GM23338 (cell line): ENCODE results near the gene PALLD. TPM values are rescaled to one million over a fixed set of nuclear protein-coding genes. Genes with fewer than 3 reads are reported as not detected.

Experiments used
- ATAC-seq: fragments of 200-7000 bp; cut with Tn5 transposase; 3 replicates; pipeline ENCODE4 v1.9.1; 2020
- DNase-seq: peaks from one replicate; pipeline ENCODE4 v3.0.0-alpha.2; 2015; ENCODE audit warnings: low spot score
- H2AFZ ChIP-seq: fragments of 200-600 bp; sonication (generic); 2 replicates; pipeline ENCODE4 v1.8.0; 2016; ENCODE audit warnings: antibody characterized with exemption, mild to moderate bottlenecking, moderate library complexity
- H3F3A ChIP-seq: fragments of 200-600 bp; sonication (generic); replicated peaks from 2 replicates; pipeline ENCODE4 v1.8.0; 2017; ENCODE audit warnings: antibody characterized with exemption, mixed run types, low read depth
- H3K27ac ChIP-seq: fragments of 200-600 bp; sonication (generic); 2 replicates; pipeline ENCODE4 v1.6.1; 2016; ENCODE audit warnings: low read depth
- H3K27me3 ChIP-seq: fragments of 200-600 bp; sonication (generic); 2 replicates; pipeline ENCODE4 v1.8.0; 2016; ENCODE audit warnings: mild to moderate bottlenecking, mixed run types, moderate library complexity; ENCODE audit not compliant: insufficient read depth
- H3K36me3 ChIP-seq: fragments of 200-600 bp; sonication (generic); 2 replicates; pipeline ENCODE4 v1.8.0; 2016; ENCODE audit warnings: mild to moderate bottlenecking; ENCODE audit not compliant: insufficient read depth
- H3K4me1 ChIP-seq: fragments of 200-600 bp; sonication (generic); 2 replicates; pipeline ENCODE4 v1.8.0; 2016; ENCODE audit warnings: mild to moderate bottlenecking, moderate library complexity; ENCODE audit not compliant: insufficient read depth
- H3K4me2 ChIP-seq: fragments of 200-600 bp; sonication (generic); 2 replicates; pipeline ENCODE4 v1.7.1; 2017; ENCODE audit warnings: mixed run types
- H3K4me3 ChIP-seq: fragments of 200-600 bp; sonication (generic); 2 replicates; pipeline ENCODE4 v1.6.1; 2016; ENCODE audit warnings: mixed run types
- H3K79me2 ChIP-seq: fragments of 200-600 bp; sonication (generic); replicated peaks from 2 replicates; pipeline ENCODE4 v1.8.0; 2017; ENCODE audit warnings: mild to moderate bottlenecking; ENCODE audit not compliant: insufficient read depth
- H3K9me2 ChIP-seq: fragments of 200-600 bp; sonication (generic); 2 replicates; pipeline ENCODE4 v1.8.0; 2017; ENCODE audit not compliant: insufficient read depth
- H4K20me1 ChIP-seq: fragments of 200-600 bp; sonication (generic); replicated peaks from 2 replicates; pipeline ENCODE4 v1.8.0; 2017; ENCODE audit warnings: mild to moderate bottlenecking; ENCODE audit not compliant: insufficient read depth
- H3K27ac Mint-ChIP-seq: 2 replicates; pipeline ENCODE4 v1.8.0; 2020; ENCODE audit warnings: inconsistent platforms, mild to moderate bottlenecking, moderate library complexity, mixed read lengths
- H3K27me3 Mint-ChIP-seq: 3 replicates; pipeline ENCODE4 v1.8.0; 2022; ENCODE audit warnings: low read depth, mild to moderate bottlenecking, moderate library complexity, mixed read lengths, inconsistent platforms; ENCODE audit not compliant: insufficient read depth, poor library complexity
- H3K36me3 Mint-ChIP-seq: 3 replicates; pipeline ENCODE4 v1.8.0; 2021; ENCODE audit warnings: low read depth, mild to moderate bottlenecking, inconsistent platforms, moderate library complexity, mixed read lengths
- H3K4me1 Mint-ChIP-seq: 3 replicates; pipeline ENCODE4 v1.8.0; 2020; ENCODE audit warnings: mild to moderate bottlenecking, inconsistent platforms, mixed read lengths
- H3K4me3 Mint-ChIP-seq: 3 replicates; pipeline ENCODE4 v1.8.0; 2021; ENCODE audit warnings: moderate library complexity, mild to moderate bottlenecking, inconsistent platforms, mixed read lengths
- H3K9me3 Mint-ChIP-seq: 3 replicates; pipeline ENCODE4 v1.8.0; 2020; ENCODE audit warnings: moderate library complexity, mild to moderate bottlenecking, inconsistent platforms, mixed read lengths
- CREB1 ChIP-seq: fragments of 250-450 bp; sonication (Bioruptor Pico); IDR thresholded peaks from 2 replicates; pipeline ENCODE4 v1.5.0; 2020; ENCODE audit warnings: low read depth, mild to moderate bottlenecking, moderate library complexity
- ETS1 ChIP-seq: IDR thresholded peaks from 2 replicates; pipeline ENCODE4 v1.6.1; 2016; ENCODE audit warnings: antibody characterized with exemption
- EZH2 ChIP-seq: fragments of 200-600 bp; sonication (generic); IDR thresholded peaks from one replicate; pipeline ENCODE4 v1.8.0; 2017; ENCODE audit warnings: antibody characterized with exemption, mild to moderate bottlenecking, low read depth; ENCODE audit not compliant: unreplicated experiment
- JUNB ChIP-seq: IDR thresholded peaks from one replicate; pipeline ENCODE4 v1.6.1; 2016; ENCODE audit warnings: antibody characterized with exemption; ENCODE audit not compliant: unreplicated experiment
- NANOG ChIP-seq: IDR thresholded peaks from 2 replicates; pipeline ENCODE4 v1.6.1; 2016; ENCODE audit warnings: antibody characterized with exemption, borderline replicate concordance
- STAT1 ChIP-seq: IDR thresholded peaks from one replicate; pipeline ENCODE4 v1.6.1; 2016; ENCODE audit warnings: antibody characterized with exemption; ENCODE audit not compliant: unreplicated experiment
- ZNF114 ChIP-seq: fragments of 250-450 bp; sonication (Bioruptor Pico); IDR thresholded peaks from 2 replicates; pipeline ENCODE4 v1.5.0; 2020; ENCODE audit warnings: mild to moderate bottlenecking, moderate library complexity
- ZNF462 ChIP-seq: fragments of 250-450 bp; sonication (Bioruptor Pico); IDR thresholded peaks from 2 replicates; pipeline ENCODE4 v1.5.0; 2020; ENCODE audit warnings: mild to moderate bottlenecking, moderate library complexity
- polyA plus RNA-seq: library from polyadenylated mRNA; unstranded; fragments of >200 nt; fragmentation: Nextera tagmentation; extraction: Ambion mirVana; gene quantifications from 2 replicates; pipeline ENCODE4 v1.2.1, GENCODE V29; 2016
- total RNA-seq: library from RNA; depleted of rRNA; stranded (reverse); fragments of >200 nt; shearing (Covaris generic); gene quantifications from 2 replicates; pipeline ENCODE4 v1.2.3, GENCODE V29; 2014
- TF ChIP-seq, protein P1 (sequence below): IDR thresholded peaks from one replicate; pipeline ENCODE4 v1.6.1; 2018; ENCODE audit warnings: antibody characterized with exemption; ENCODE audit not compliant: unreplicated experiment

The PALLD gene
- total and polyA plus RNA-seq, 2 experiments from 2014 or later = 13.1 to 30.2 TPM

DNA sequence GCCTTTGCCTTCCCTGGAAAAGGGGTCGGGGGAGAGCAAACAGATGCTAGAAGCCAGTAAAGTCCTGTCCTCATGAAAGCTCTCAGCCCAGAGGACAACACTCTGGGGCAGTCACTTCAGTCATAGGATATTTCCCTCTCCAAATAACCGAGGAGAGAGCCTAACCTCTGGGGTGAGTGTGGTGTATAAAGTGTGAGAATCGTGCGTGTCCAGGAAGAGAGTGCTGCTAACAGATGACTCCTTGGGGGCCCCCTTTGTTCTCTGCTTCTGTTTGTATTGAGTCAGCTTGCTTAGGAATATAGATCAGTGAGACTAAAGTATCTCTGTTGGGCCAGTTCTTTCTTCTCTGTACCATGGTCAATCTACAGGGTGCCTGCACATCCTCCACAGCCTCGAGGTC lies 247.2 kb downstream of the PALLD start:
- H3K79me2 ChIP-seq = no peaks in the 10 kb centered on the region
- H3F3A ChIP-seq = no peaks in the 10 kb centered on the region
- no peak overlapping the region for H3K4me2 ChIP-seq
- H3K4me3 ChIP-seq = no peak overlapping the region
- H2AFZ ChIP-seq = no peak overlapping the region
- ATAC-seq (no peak), DNase-seq (no peak)
- no peaks in the 10 kb centered on the region for H3K4me1 ChIP-seq
- H3K9me2 ChIP-seq = no peaks in the 10 kb centered on the region
- no peaks in the 10 kb centered on the region for H3K36me3 ChIP-seq
- Mint-ChIP-seq H3K4me1 (no peaks in the 10 kb centered on the region), H3K27ac (no peak overlapping the region), H3K4me3 (no peak overlapping the region), H3K36me3 (no peaks in the 10 kb centered on the region), H3K27me3 (no peaks in the 10 kb centered on the region), H3K9me3 (no peaks in the 10 kb centered on the region)
- no peaks in the 10 kb centered on the region for H3K27me3 ChIP-seq
- no peaks in the 10 kb centered on the region for H4K20me1 ChIP-seq
- H3K27ac ChIP-seq = no peak overlapping the region
- TF ChIP-seq ETS1 = no peak

DNA sequence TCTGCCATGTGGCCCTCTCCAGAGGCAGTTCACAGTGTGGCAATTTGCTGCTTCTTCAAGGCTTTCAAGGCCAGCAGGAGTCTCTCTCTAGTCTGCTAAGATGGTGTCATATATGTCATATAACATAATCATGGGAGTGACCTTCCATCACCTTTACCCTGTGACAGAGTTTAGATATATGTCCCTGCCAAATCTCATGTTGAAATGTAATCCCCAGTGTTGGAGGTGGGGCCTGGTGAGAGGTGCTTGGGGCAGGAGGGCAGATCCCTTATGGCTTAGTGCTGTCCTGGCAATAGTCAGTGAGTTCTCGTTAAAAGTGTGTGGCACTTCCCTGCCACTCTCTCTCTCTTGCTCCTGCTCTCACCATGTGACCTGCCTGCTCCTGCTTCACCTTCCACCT lies 252.0 kb downstream of the PALLD start:
- TF ChIP-seq STAT1 (no peak), EZH2 (no peak), ZNF114 (CRISPR knock-in tag) (no peak), ZNF462 (no peak), JUNB (no peak), NANOG (no peak), CREB1 (CRISPR knock-in tag) (no peak), ETS1 (no peak)
- TF ChIP-seq, protein P1, sequence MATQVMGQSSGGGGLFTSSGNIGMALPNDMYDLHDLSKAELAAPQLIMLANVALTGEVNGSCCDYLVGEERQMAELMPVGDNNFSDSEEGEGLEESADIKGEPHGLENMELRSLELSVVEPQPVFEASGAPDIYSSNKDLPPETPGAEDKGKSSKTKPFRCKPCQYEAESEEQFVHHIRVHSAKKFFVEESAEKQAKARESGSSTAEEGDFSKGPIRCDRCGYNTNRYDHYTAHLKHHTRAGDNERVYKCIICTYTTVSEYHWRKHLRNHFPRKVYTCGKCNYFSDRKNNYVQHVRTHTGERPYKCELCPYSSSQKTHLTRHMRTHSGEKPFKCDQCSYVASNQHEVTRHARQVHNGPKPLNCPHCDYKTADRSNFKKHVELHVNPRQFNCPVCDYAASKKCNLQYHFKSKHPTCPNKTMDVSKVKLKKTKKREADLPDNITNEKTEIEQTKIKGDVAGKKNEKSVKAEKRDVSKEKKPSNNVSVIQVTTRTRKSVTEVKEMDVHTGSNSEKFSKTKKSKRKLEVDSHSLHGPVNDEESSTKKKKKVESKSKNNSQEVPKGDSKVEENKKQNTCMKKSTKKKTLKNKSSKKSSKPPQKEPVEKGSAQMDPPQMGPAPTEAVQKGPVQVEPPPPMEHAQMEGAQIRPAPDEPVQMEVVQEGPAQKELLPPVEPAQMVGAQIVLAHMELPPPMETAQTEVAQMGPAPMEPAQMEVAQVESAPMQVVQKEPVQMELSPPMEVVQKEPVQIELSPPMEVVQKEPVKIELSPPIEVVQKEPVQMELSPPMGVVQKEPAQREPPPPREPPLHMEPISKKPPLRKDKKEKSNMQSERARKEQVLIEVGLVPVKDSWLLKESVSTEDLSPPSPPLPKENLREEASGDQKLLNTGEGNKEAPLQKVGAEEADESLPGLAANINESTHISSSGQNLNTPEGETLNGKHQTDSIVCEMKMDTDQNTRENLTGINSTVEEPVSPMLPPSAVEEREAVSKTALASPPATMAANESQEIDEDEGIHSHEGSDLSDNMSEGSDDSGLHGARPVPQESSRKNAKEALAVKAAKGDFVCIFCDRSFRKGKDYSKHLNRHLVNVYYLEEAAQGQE = no peak

More for the DNA sequence above, 252.0 kb downstream of the PALLD start:
- no peak for DNase-seq
- no peaks in the 10 kb centered on the region for H3K36me3 Mint-ChIP-seq
- Histone ChIP-seq H3K27ac (no peak overlapping the region), H3K4me1 (no peaks in the 10 kb centered on the region), H3K4me2 (no peak overlapping the region), H3K27me3 (no peaks in the 10 kb centered on the region), H3K9me2 (no peaks in the 10 kb centered on the region), H3K79me2 (no peaks in the 10 kb centered on the region), H3F3A (no peaks in the 10 kb centered on the region), H2AFZ (no peak overlapping the region), H4K20me1 (no peaks in the 10 kb centered on the region), H3K4me3 (no peak overlapping the region), H3K36me3 (no peaks in the 10 kb centered on the region)
- no peaks in the 10 kb centered on the region for H3K27me3 Mint-ChIP-seq
- no peak overlapping the region for H3K27ac Mint-ChIP-seq
- H3K9me3 Mint-ChIP-seq = no peaks in the 10 kb centered on the region
- ATAC-seq = no peak
- no peak overlapping the region for H3K4me3 Mint-ChIP-seq
- no peaks in the 10 kb centered on the region for H3K4me1 Mint-ChIP-seq
